HG03571 (cell line): ENCODE data around the gene NTMT2.

Source experiments
- ATAC-seq: cut with Tn5 transposase; IDR thresholded peaks from one replicate; pipeline ENCODE4 v1.9.1; 2021; ENCODE audit not compliant: unreplicated experiment

The NTMT2 gene

DNA sequence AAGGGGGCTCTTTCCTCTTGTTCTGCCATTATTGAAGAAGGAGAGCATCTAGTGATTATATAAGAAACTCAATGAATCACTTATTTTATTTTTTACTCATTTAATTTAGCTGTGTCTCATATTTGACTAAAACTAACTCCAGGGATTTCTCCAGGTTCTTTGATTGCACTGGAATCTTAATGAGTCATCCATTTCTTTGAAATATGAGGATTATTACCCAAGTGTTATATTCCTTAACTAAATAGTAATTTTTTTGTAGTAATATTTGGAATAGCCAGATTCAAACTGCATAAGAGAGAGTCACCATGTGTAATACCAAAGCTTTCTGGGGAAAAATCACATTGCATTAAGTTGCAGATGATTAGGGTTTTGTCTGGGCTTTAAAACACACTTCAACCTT is 59.5 kb downstream of the NTMT2 start:
- no peak for ATAC-seq

DNA sequence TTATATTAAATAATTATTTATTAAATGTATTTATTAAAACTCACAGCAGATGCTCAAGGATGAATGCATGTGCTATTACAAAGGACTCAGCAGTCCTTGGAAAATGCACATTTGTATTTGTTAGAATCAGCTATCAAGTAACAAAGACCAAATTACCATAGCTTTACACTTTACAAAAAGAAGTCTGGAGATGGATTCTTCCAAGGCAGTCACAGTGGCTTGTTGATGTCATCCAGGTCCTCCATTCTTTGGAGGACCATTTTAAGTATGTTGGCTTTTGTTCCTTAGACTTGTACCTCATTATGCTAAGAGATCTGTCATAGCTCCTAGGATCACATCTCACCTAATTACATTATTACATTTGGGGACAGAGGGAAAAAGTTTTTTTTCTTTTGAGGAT is 63.4 kb downstream of the NTMT2 start:
- no peak for ATAC-seq

DNA sequence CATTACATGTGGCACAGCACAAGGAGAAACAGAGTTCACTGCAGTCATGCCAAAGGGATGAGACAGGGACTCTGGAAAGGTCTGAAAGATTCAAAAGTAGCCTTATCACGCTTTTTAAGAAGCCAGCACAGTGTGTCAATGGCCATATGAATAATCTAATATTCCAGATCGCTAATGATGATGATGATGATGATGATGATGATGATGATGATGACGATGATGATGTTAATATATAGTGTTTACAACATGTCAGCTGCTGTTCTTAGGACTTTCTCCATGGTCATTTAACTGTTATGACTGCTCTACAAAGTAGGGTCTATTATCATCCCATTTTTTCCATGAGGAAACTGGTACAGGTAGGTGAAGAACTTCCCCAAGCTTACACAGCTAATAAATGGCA is 64.4 kb downstream of the NTMT2 start:
- no peak for ATAC-seq

DNA sequence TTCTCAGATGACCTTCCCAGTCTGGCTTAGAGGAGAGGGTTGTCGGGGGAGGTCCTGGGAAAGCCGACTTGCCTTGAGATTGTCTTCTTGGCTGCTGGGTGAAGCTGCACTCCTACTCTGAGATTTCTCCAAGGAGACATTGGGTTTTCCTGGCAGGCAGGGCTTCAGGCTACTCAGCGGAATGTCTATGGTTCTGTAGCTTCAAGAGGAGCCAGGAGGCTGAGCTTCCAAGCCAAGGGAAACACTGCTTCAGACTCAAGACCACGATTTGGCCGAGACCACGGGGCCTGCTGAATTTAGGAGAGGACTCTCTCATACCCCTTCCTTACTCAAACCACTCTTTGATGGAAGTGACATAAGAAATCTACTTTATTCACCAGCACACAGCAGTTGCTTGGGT is 67.8 kb downstream of the NTMT2 start:
- no peak for ATAC-seq

DNA sequence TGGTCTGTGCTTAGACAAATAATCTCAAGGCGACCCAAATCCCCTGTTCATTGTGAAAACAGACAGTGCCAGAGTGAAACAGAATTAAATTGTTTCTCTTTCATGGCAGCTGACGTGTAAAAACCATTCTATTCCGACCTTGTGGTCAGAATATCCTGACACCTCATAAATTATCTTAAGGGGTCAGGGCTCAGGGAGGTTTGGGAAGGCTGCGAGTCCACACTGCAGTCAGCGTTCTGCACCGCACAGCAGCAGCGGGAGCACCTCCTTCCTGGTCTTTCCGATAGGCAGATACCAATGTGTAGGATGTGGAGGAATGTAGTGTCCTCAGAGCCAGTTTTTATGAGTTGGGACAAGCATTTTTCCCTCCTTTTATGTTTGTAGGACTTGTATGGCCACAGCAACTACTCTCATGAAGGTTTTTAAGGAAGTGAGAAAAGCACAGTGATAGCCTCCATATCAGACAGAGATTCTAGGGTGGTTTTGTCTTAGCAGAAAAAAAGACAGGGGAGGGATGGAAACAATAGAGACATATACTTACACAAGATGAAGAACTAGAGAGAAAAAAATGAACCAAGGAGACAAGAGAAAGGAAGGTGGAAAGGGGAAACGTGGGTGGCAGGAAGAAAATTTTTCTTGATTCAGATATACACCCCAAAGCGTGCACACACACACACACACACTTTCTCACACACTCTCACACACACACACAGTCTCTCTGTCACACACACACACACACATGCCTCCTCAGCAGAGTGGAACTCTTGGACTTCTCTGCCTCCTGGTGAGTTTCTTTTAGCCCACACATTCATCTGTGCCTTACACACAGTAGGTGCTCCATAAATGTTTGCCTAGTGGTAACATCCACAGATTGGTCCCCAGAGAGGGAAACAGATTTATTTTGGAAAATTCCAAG is 68.6 kb downstream of the NTMT2 start:
- no peak for ATAC-seq

DNA sequence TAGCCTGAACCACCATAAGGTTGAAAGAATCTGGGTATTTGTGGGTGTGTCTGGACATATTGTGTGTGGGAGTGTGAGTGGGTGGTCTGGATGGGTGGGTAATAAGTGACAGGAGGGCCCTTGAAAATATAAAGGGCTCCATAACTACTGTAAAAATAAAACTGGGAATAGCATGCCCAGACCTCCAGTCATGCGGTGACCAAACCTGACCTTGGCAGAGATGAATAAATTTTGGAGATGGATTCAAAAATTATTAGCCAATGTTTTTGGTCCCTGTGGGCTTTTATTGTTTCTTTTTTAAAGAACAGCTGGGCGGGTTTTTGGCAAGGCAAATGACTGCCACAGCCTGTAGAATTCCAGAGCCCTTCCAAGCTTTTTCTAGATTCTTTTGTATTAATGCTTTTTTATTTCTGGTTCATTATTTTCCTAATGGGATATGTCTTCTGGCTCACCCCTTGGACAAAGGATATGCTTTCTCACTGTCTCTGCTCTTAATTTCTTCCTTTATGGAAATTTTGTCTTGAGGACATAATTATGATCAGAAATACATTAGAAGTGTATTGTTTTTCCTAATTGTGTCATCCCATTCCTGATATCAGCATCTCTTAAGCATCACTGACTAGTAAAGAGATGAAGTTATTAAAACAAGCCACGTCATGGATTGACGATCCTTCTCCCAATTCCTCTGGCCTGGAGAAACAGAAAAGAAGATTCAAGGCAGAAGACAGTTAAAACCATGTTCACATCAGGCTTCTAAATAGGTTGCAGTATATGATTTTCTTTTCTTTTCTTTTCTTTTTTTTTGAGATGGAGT is 69.5 kb downstream of the NTMT2 start:
- no peak for ATAC-seq

DNA sequence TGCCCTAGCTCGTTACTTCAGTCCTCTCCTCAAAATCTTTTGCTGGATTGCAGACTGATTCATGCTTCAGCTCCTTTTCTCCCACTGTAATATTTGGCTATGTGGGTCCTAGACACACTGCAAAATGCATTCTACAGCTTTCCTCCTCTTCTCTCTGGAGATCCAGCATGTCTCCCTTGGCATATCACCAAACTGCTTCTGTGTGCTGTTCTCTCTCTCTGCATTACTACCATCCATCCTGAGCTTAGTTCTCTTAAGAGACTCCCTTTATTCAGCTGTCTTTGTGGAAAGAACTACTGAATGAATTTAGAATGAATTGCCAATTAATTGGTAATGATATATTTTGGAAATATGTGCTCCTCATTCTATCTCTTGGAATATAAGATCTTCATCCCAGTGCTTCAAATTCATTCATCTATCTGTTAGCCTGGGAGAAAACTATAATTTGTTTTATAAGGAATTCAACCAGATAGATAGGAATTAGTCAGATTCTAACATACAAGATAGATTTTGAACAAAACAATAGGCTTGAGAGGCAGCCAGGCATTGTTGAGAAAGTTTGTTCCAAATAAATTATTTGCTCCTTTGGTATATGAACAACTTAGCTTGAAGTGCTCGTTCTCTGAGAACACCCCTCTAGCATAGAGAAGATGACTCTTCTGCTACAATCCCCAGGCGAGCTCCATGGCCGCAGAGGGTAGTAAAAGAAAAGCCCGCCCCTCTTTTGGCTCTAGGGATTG is 71.9 kb downstream of the NTMT2 start:
- no peak for ATAC-seq

DNA sequence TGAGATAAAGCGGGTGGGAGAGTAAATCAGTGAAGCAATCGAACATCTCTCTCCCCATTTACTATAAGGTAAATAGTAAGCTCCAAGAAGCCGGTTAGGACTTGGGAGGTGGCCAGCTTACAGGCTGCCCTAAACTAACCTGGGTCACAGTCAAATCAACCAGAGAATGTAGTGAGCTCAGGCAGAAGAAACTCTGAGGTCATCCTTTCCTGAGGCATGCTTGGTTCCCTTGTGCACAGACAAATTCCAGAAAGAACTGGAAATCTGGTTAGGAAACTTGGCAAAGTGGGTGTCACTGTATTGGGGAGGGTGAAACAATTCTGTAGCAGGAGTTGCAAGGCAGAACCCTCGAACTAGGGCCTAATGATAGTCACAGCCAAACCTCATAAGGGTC is 72.5 kb downstream of the NTMT2 start:
- ATAC-seq: no peak
